Measurements from ENCODE around the gene CIB4. TPM values are rescaled to one million over a fixed set of nuclear protein-coding genes. Genes with fewer than 3 reads are reported as not detected.
"Not testable (repeated sequence)": the region's sequence is repeated elsewhere in the genome, so short reads cannot be mapped to it uniquely, and the experiment has no call there.

CIB4 gene
- total RNA-seq, 2 donors from 2014 or later: not detected

GRCh38 chr2:26570083-26570430, 71.1 kb downstream of the CIB4 start:
- Mint-ChIP-seq H3K36me3 (no peaks in the 10 kb centered on the region), H3K9me3 (no peaks in the 10 kb centered on the region), H3K4me3 (no peak overlapping the region), H3K27ac (no peak overlapping the region), H3K4me1 (ENCODE audit: low read depth in 2 of 2) (no peaks in the 10 kb centered on the region), H3K27me3 (peaks cover 30 to 36% of the 10 kb centered on the region in 2 donors)
- ATAC-seq (no peak), DNase-seq (ENCODE audit: low spot score) (no peak)

GRCh38 chr2:26569216-26570082, 71.7 kb downstream of the CIB4 start:
- Mint-ChIP-seq H3K9me3 (no peaks in the 10 kb centered on the region), H3K36me3 (no peaks in the 10 kb centered on the region), H3K4me1 (ENCODE audit: low read depth in 2 of 2) (no peaks in the 10 kb centered on the region), H3K27ac (no peak overlapping the region), H3K27me3 (peaks cover 30 to 36% of the 10 kb centered on the region in 2 donors), H3K4me3 (no peak overlapping the region)
- no peak for ATAC-seq
- DNase-seq (ENCODE audit: low spot score): peak; percentile 49

- Mint-ChIP-seq H3K27me3 (peaks cover 27 to 44% of the 10 kb centered on the region in 2 donors), H3K27ac (no peak overlapping the region), H3K4me3 (no peak overlapping the region)
Observed at GRCh38 chr2:26568076-26568890, 72.9 kb downstream of the CIB4 start.

GRCh38 chr2:26567534-26567933, 73.6 kb downstream of the CIB4 start:
- peaks cover 27 to 44% of the 10 kb centered on the region in 2 donors for H3K27me3 Mint-ChIP-seq
- no peaks in the 10 kb centered on the region for H3K9me3 Mint-ChIP-seq
- H3K4me3 Mint-ChIP-seq: no peak overlapping the region
- no peaks in the 10 kb centered on the region for H3K36me3 Mint-ChIP-seq
- no peak for DNase-seq (ENCODE audit: low spot score)
- H3K27ac Mint-ChIP-seq: no peak overlapping the region
- no peak for ATAC-seq
- peaks cover 0 to 2% of the 10 kb centered on the region in 2 donors for H3K4me1 Mint-ChIP-seq (ENCODE audit: low read depth in 2 of 2)

More at GRCh38 chr2:26568076-26568890, 72.9 kb downstream of the CIB4 start:
- no peaks in the 10 kb centered on the region for H3K9me3 Mint-ChIP-seq
- no peaks in the 10 kb centered on the region for H3K36me3 Mint-ChIP-seq
- ATAC-seq (no peak), DNase-seq (ENCODE audit: low spot score) (peak; percentile 41)
- no peaks in the 10 kb centered on the region for H3K4me1 Mint-ChIP-seq (ENCODE audit: low read depth in 2 of 2)

GRCh38 chr2:26566731-26567130, 74.4 kb downstream of the CIB4 start:
- H3K9me3 Mint-ChIP-seq; H3K36me3 Mint-ChIP-seq; H3K4me1 Mint-ChIP-seq (ENCODE audit: low read depth in 2 of 2); ATAC-seq; H3K27ac Mint-ChIP-seq; H3K4me3 Mint-ChIP-seq: not testable (repeated sequence)
- H3K27me3 Mint-ChIP-seq: peaks cover 23 to 39% of the 10 kb centered on the region in 2 donors
- DNase-seq (ENCODE audit: low spot score): peak; percentile 15

GRCh38 chr2:26566081-26566375, 75.1 kb downstream of the CIB4 start:
- no peak overlapping the region for H3K27ac Mint-ChIP-seq
- H3K4me3 Mint-ChIP-seq: no peak overlapping the region
- H3K36me3 Mint-ChIP-seq: no peaks in the 10 kb centered on the region
- ATAC-seq: no peak
- H3K9me3 Mint-ChIP-seq: no peaks in the 10 kb centered on the region
- peaks cover 0 to 5% of the 10 kb centered on the region in 2 donors for H3K4me1 Mint-ChIP-seq (ENCODE audit: low read depth in 2 of 2)
- H3K27me3 Mint-ChIP-seq: peaks cover 20 to 40% of the 10 kb centered on the region in 2 donors
- DNase-seq (ENCODE audit: low spot score): peak; percentile 16

GRCh38 chr2:26564121-26564644, 77.0 kb downstream of the CIB4 start:
- DNase-seq (ENCODE audit: low spot score) (peak; percentile 48), ATAC-seq (no peak)
- Mint-ChIP-seq H3K4me3 (no peak overlapping the region), H3K36me3 (no peaks in the 10 kb centered on the region), H3K27ac (no peak overlapping the region), H3K9me3 (no peaks in the 10 kb centered on the region), H3K27me3 (peaks cover 22 to 40% of the 10 kb centered on the region in 2 donors), H3K4me1 (ENCODE audit: low read depth in 2 of 2) (peaks cover 0 to 5% of the 10 kb centered on the region in 2 donors)

GRCh38 chr2:26563686-26564085, 77.5 kb downstream of the CIB4 start:
- ATAC-seq (no peak), DNase-seq (ENCODE audit: low spot score) (peak; percentile 23)
- no peak overlapping the region for H3K27ac Mint-ChIP-seq
- H3K4me3 Mint-ChIP-seq: no peak overlapping the region
- no peaks in the 10 kb centered on the region for H3K9me3 Mint-ChIP-seq
- H3K4me1 Mint-ChIP-seq (ENCODE audit: low read depth in 2 of 2): peaks cover 0 to 5% of the 10 kb centered on the region in 2 donors
- H3K36me3 Mint-ChIP-seq: no peaks in the 10 kb centered on the region
- H3K27me3 Mint-ChIP-seq: peaks cover 22 to 40% of the 10 kb centered on the region in 2 donors

- Mint-ChIP-seq H3K27me3 (peaks cover 22 to 41% of the 10 kb centered on the region in 2 donors), H3K36me3 (no peaks in the 10 kb centered on the region), H3K9me3 (no peaks in the 10 kb centered on the region), H3K4me1 (ENCODE audit: low read depth in 2 of 2) (peaks cover 0 to 5% of the 10 kb centered on the region in 2 donors), H3K27ac (no peak overlapping the region), H3K4me3 (no peak overlapping the region)
- ATAC-seq: no peak
- peak; percentile 50 for DNase-seq (ENCODE audit: low spot score)
Observed at GRCh38 chr2:26562811-26563645, 78.1 kb downstream of the CIB4 start.

- Mint-ChIP-seq H3K27me3 (peaks cover 28 to 49% of the 10 kb centered on the region in 2 donors), H3K4me3 (no peak overlapping the region), H3K9me3 (no peaks in the 10 kb centered on the region), H3K36me3 (no peaks in the 10 kb centered on the region), H3K27ac (no peak overlapping the region), H3K4me1 (ENCODE audit: low read depth in 2 of 2) (peaks cover 0 to 5% of the 10 kb centered on the region in 2 donors)
- peak; percentile 13 to 69 for ATAC-seq
- DNase-seq (ENCODE audit: low spot score): peak; percentile 59
Observed at GRCh38 chr2:26561918-26562810, 79.0 kb downstream of the CIB4 start.

GRCh38 chr2:26561376-26561775, 79.8 kb downstream of the CIB4 start:
- Mint-ChIP-seq H3K27ac (no peak overlapping the region), H3K36me3 (no peaks in the 10 kb centered on the region), H3K9me3 (no peaks in the 10 kb centered on the region), H3K27me3 (peaks cover 29 to 49% of the 10 kb centered on the region in 2 donors), H3K4me1 (ENCODE audit: low read depth in 2 of 2) (peaks cover 0 to 5% of the 10 kb centered on the region in 2 donors), H3K4me3 (no peak overlapping the region)
- DNase-seq (ENCODE audit: low spot score) (peak; percentile 22), ATAC-seq (no peak)

- ATAC-seq (no peak), DNase-seq (ENCODE audit: low spot score) (peak; percentile 16)
- Mint-ChIP-seq H3K27me3 (peaks cover 30 to 49% of the 10 kb centered on the region in 2 donors), H3K9me3 (no peaks in the 10 kb centered on the region), H3K27ac (no peak overlapping the region), H3K4me1 (ENCODE audit: low read depth in 2 of 2) (peaks cover 0 to 5% of the 10 kb centered on the region in 2 donors), H3K36me3 (no peaks in the 10 kb centered on the region), H3K4me3 (no peak overlapping the region)
Observed at GRCh38 chr2:26560892-26561291, 80.3 kb downstream of the CIB4 start.

Data from natural killer cell treated with Interleukin-12 subunit alpha and Interleukin-12 subunit beta and Interleukin-15 and Interleukin-18, amount 100 ng/mL, for 72 hours (primary cell).